GM06990 (cell line): ENCODE measurements around the gene SLC66A1.
"Not testable (repeated sequence)": the region's sequence is repeated elsewhere in the genome, so short reads cannot be mapped to it uniquely, and the experiment has no call there.

ENCODE experiments used
- DNase-seq: peaks from one replicate; pipeline ENCODE4 v3.0.0-alpha.2; 2011; ENCODE audit not compliant: insufficient read length; ENCODE audit errors: extremely low read depth
- H3K27me3 ChIP-seq: replicated peaks from 2 replicates; pipeline ENCODE4 v1.6.0; 2011; ENCODE audit warnings: low read length; ENCODE audit not compliant: control insufficient read depth, insufficient read depth
- H3K36me3 ChIP-seq: 2 replicates; pipeline ENCODE4 v1.5.1; 2011; ENCODE audit warnings: low read length; ENCODE audit not compliant: control insufficient read depth, insufficient read depth
- H3K4me3 ChIP-seq: replicated peaks from 2 replicates; pipeline ENCODE4 v1.5.1; 2011; ENCODE audit warnings: low read depth, mild to moderate bottlenecking, control low read depth, low read length
- CTCF ChIP-seq: IDR thresholded peaks from 2 replicates; pipeline ENCODE4 v1.5.1; 2011; ENCODE audit warnings: low read length, control low read depth, mild to moderate bottlenecking, inconsistent platforms; ENCODE audit not compliant: insufficient read depth, poor library complexity, severe bottlenecking

The SLC66A1 gene

DNA sequence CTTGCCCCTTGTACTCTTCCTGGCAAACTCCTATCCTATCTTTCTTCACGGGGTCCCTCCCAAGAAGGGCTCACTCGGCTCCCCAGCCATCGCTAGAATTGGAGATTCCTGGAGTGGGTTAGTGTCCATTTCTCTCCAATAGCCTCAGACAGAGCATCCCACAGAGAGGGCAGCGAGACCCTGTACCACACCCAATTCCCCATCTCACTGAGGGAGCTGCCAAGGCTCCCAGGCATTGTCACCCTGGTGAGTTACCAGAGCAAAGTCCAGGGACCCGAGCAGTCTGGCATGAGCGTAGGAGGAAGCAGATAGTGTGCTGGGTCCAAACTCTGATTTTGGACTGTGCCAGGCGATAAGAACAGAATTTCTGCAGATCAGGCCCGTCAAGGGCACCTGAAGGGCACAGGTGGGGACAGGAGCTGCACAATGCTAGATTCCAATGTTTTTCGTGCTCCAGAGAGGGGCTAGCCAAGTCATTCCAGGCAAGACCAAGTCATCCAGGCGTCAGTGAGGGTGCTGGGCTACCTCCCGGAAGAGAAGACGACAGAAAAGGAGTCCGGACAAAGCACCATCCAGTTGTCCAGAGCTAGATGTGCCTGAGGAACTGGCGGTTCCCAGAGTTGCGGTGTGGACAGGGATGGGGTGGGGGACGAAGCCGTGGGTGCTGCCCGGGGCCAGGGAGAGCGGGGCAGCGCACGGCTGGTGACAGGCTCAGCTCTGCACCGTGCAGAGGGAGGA, 38.9 kb upstream of the SLC66A1 start:
- no peak for TF ChIP-seq CTCF
- no peaks in the 10 kb centered on the region for H3K27me3 ChIP-seq
- H3K4me3 ChIP-seq: no peak overlapping the region
- DNase-seq: no peak
- H3K36me3 ChIP-seq: no peaks in the 10 kb centered on the region

GRCh38 chr1:19273844-19274531, 38.1 kb upstream of the SLC66A1 start:
- not testable (repeated sequence) for H3K4me3 ChIP-seq

DNA sequence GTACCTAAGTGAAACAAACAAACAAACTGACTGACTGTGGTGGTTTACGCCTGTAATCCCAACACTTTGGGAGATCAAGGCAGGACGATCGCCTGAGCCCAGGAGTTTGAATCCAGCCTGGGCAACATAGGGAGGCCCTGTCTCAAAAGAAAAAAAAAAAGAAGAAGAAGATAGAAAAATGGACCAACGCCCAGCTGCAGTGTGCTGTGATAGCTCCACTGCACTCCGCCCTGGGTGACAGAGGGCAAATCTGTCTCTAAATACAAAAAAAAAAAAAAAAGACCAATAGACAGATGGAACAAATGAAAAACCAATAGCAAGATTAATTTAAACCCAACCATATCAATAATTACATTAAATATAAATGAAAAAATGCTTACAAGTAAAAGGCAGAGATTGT, 37.5 kb upstream of the SLC66A1 start:
- no peak overlapping the region for H3K4me3 ChIP-seq

More at GRCh38 chr1:19273844-19274531, 38.1 kb upstream of the SLC66A1 start:
- not testable (repeated sequence) for DNase-seq, H3K36me3 ChIP-seq, H3K27me3 ChIP-seq

DNA sequence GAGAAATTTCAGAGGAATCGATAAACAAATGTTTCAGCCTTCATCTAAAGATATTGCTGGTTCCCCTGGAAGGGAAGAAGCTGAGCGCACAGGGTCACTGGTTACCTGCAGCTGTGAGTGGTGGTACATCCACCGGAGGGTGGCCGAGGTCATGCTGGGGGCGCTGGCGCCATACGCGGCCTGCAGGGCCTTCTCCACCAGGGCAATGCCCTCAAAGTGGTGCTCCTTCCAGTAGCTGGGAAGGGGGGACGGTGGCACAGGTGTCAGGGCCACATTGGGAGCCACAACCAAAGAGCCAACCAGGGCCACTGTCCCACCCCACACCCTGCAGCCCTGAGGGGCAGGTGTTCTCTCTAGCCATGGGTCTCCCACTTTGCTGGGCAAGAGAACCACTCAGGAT, 28.2 kb upstream of the SLC66A1 start:
- H3K27me3 ChIP-seq: no peaks in the 10 kb centered on the region
- H3K4me3 ChIP-seq: no peak overlapping the region
- DNase-seq: no peak
- TF ChIP-seq CTCF: no peak
- H3K36me3 ChIP-seq: no peaks in the 10 kb centered on the region

More for the DNA sequence above, 37.5 kb upstream of the SLC66A1 start:
- no peak for TF ChIP-seq CTCF
- Histone ChIP-seq H3K36me3 (no peaks in the 10 kb centered on the region), H3K27me3 (no peaks in the 10 kb centered on the region)
- no peak for DNase-seq

DNA sequence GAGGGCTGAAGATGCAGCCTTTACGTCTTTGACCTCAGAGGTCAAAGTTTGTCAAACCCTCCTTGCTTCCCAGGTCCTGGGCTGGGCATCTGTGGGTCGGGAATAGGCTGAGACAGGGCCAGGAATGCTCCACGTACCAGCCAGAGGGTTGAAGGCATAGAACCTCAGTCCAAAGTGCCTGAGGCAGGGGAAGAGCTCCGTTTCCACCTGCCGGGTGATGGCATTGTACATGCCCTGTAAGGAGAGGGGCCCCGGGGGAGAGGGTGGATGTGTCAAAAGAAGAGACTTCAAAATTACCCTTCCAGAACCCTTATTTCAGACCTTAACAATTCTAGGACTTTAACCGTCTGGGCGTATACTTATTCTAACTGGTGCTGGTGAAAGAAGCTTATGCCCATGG, 27.2 kb upstream of the SLC66A1 start:
- no peak for DNase-seq
- TF ChIP-seq CTCF: no peak

DNA sequence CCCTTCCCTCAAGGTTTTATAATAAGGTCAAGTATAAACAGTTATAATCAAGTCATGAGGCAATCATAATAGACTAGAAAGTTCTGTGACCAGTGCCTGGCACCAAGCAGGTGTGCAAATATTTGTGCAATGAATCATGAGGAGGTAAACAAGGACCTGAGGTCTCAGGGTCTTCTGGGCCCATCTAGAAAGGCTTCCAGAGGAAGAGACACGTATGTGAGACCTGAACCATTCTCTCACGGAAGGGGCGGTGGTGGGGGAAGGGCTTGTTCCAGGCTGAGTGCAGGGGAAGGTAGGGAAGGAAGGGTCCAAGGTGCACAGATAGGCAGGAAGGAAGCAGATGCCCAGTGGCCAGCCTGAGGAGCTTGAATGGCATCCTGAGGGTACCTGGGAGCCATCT, 26.8 kb upstream of the SLC66A1 start:
- H3K27me3 ChIP-seq, H3K36me3 ChIP-seq, DNase-seq, H3K4me3 ChIP-seq: not testable (repeated sequence)

More for the DNA sequence above, 27.2 kb upstream of the SLC66A1 start:
- Histone ChIP-seq H3K4me3 (no peak overlapping the region), H3K27me3 (no peaks in the 10 kb centered on the region), H3K36me3 (no peaks in the 10 kb centered on the region)

DNA sequence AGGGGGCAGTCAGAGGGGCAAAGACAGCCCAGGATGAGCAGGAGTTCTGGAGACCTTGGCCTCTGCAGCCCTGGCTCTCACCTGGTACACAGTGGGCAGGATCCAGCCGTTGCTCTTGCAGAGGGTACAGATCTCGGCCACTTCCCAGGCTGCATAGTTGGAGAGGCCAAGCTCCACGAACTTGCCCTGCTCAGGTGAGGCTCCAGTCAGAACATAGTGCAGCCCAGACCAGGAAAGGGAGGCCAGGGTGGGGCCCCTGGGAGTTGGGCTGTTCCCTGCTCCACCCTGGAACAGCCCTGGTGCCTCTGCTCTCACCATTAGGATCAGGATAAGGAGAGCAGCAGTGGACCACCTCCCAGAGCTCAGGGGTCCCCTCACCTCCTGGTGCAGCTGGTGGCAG, 26.3 kb upstream of the SLC66A1 start:
- H3K27me3 ChIP-seq, H3K36me3 ChIP-seq, H3K4me3 ChIP-seq, DNase-seq: not testable (repeated sequence)
